Activated B cell treated with CpG ODN at 0.5 μM for 24 hours (primary cell): ENCODE data around the gene PNMA1. TPM values are rescaled to one million over a fixed set of nuclear protein-coding genes. Genes with fewer than 3 reads are reported as not detected.

Experiments used
- ATAC-seq: fragments of 200-7000 bp; cut with Tn5 transposase; one replicate; pipeline ENCODE4 v1.10.0; 2021; ENCODE audit warnings: low read depth, mild to moderate bottlenecking, moderate library complexity
- CTCF ChIA-PET: fragments of 350-600 bp; sonication (Branson Sonifier 250); formaldehyde crosslinking; loops from one replicate; lab custom pipeline; 2021; ENCODE audit warnings: antibody characterized with exemption; lab: Charles Lee
- POLR2A ChIA-PET: fragments of 350-600 bp; sonication (Branson Sonifier 250); formaldehyde crosslinking; loops from one replicate; lab custom pipeline; 2021; ENCODE audit warnings: antibody characterized with exemption; lab: Charles Lee
- DNase-seq: peaks from one replicate; pipeline ENCODE4 v3.0.0; 2022
- H3K27ac Mint-ChIP-seq: one replicate; pipeline ENCODE4 v1.8.0; 2020; ENCODE audit warnings: mixed read lengths
- H3K27me3 Mint-ChIP-seq: one replicate; pipeline ENCODE4 v1.8.0; 2021; ENCODE audit warnings: mixed read lengths
- H3K36me3 Mint-ChIP-seq: one replicate; pipeline ENCODE4 v1.8.0; 2021; ENCODE audit warnings: low read depth, mixed read lengths
- H3K4me1 Mint-ChIP-seq: one replicate; pipeline ENCODE4 v1.8.0; 2021; ENCODE audit warnings: mixed read lengths
- H3K4me3 Mint-ChIP-seq: one replicate; pipeline ENCODE4 v1.8.0; 2020; ENCODE audit warnings: mild to moderate bottlenecking, mixed read lengths
- H3K9me3 Mint-ChIP-seq: one replicate; pipeline ENCODE4 v1.8.0; 2020; ENCODE audit warnings: mixed read lengths
- CTCF ChIP-seq: fragments of 200-600 bp; IDR thresholded peaks from one replicate; pipeline ENCODE4 v1.8.0; 2022; ENCODE audit warnings: antibody characterized with exemption, mild to moderate bottlenecking
- intact Hi-C: fragments of 100-400 bp; cut with micrococcal nuclease; formaldehyde crosslinking; loops from one replicate; pipeline ENCODE4 v1.15.1; 2024
- total RNA-seq: library from RNA; stranded (reverse); gene quantifications from 2 replicates; pipeline ENCODE4 v1.2.3, GENCODE V29; 2022

The PNMA1 gene
- total RNA-seq, 1 donor from 2014 or later, result 22.2 TPM

GRCh38 chr14:73724696-73725095 lies 10.5 kb upstream of the PNMA1 start:
- intact Hi-C loops, result loop anchor here (5.0 kb wide), 2 partner anchors 163 to 228 kb away; partner anchors contain the start of genes COQ6, FAM161B and ZNF410
- no peak for TF ChIP-seq CTCF
- ChIA-PET POLR2A (interaction anchor here (1.1 kb wide), 1 partner anchor 128 kb away, joined by 3 read pairs; no protein-coding TSS in a partner anchor), CTCF (interaction anchor here (1.3 kb wide), 1 partner anchor 53 kb away, joined by 3 read pairs; no protein-coding TSS in a partner anchor)
- Mint-ChIP-seq H3K36me3 (peaks cover 92% of the 10 kb centered on the region), H3K9me3 (no peaks in the 10 kb centered on the region), H3K4me1 (peaks cover 12% of the 10 kb centered on the region), H3K4me3 (no peak overlapping the region), H3K27me3 (no peaks in the 10 kb centered on the region), H3K27ac (peak overlapping the region; percentile 63)
- ATAC-seq (no peak), DNase-seq (no peak)

- intact Hi-C loops, result no loop called here
- H3K4me1 Mint-ChIP-seq, result peaks cover 11% of the 10 kb centered on the region
- H3K4me3 Mint-ChIP-seq, result no peak overlapping the region
- POLR2A ChIA-PET, result interaction anchor here (0.6 kb wide), 2 partner anchors 88 to 294 kb away, joined by 4 to 5 read pairs; no protein-coding TSS in a partner anchor
- TF ChIP-seq CTCF, result no peak
- DNase-seq (no peak), ATAC-seq (no peak)
- H3K36me3 Mint-ChIP-seq, result peaks cover 91% of the 10 kb centered on the region
- H3K9me3 Mint-ChIP-seq, result no peaks in the 10 kb centered on the region
- CTCF ChIA-PET, result interaction anchor here (1.5 kb wide), 1 partner anchor 102 kb away, joined by 4 read pairs; no protein-coding TSS in a partner anchor
- H3K27me3 Mint-ChIP-seq, result no peaks in the 10 kb centered on the region
- H3K27ac Mint-ChIP-seq, result peak overlapping the region; percentile 30
Observed at GRCh38 chr14:73723797-73724661, 9.8 kb upstream of the PNMA1 start.

DNA sequence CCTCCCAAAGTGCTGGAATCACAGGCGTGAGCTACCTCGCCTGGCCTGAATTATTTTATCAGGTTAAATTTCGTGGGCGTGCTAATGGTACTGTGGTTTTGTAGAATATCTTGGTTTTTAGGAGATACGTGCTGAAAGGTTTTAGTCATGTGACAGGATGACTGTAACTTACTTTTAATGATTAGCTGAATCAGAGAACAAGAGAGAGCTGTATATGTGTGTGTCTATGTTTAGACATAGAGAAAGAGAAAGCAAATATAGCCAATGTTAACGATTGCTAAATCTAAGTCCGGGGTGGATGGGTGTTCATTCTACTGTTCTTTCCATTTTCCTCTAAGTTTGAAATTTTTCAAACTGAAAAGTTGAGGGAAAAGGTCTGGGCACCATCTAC lies 9.2 kb upstream of the PNMA1 start:
- H3K27ac Mint-ChIP-seq, result peak overlapping the region; percentile 28
- intact Hi-C loops, result no loop called here
- no peak overlapping the region for H3K4me3 Mint-ChIP-seq
- ChIA-PET POLR2A (interaction anchor here (0.6 to 1.1 kb wide), 3 partner anchors 35 to 295 kb away, joined by 3 to 5 read pairs (median 4); no protein-coding TSS in a partner anchor), CTCF (interaction anchor here (1.5 kb wide), 1 partner anchor 102 kb away, joined by 4 read pairs; no protein-coding TSS in a partner anchor)
- ATAC-seq, result no peak
- no peak for TF ChIP-seq CTCF
- no peak for DNase-seq
- peaks cover 86% of the 10 kb centered on the region for H3K36me3 Mint-ChIP-seq
- peaks cover 5% of the 10 kb centered on the region for H3K4me1 Mint-ChIP-seq
- H3K9me3 Mint-ChIP-seq, result no peaks in the 10 kb centered on the region
- H3K27me3 Mint-ChIP-seq, result no peaks in the 10 kb centered on the region

DNA sequence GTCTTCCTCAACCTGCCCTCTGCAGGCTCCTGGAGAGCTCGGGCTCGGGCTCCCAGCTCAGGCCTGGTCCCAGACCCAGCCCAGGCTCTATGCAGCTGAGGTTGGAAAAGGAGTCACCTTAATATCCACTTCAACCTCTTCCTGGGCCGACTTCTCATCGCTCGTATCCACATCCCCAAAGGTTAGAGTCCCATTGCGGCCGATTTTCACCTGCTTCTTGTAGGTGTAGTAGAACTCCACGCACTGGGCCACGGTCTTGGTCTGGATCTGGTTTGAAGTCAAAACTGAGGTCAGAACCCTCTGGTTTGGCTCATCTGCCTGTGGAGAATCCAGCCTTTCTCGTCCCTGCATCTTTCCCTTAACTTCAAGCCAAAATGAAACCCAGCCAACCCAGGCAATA lies 8.4 kb upstream of the PNMA1 start:
- no peaks in the 10 kb centered on the region for H3K27me3 Mint-ChIP-seq
- ChIA-PET CTCF (interaction anchor here (1.5 kb wide), 1 partner anchor 103 kb away, joined by 4 read pairs; no protein-coding TSS in a partner anchor), POLR2A (interaction anchor here (1.1 kb wide), 1 partner anchor 36 kb away, joined by 3 read pairs; no protein-coding TSS in a partner anchor)
- no peak for ATAC-seq
- H3K27ac Mint-ChIP-seq, result no peak overlapping the region
- DNase-seq, result no peak
- H3K36me3 Mint-ChIP-seq, result peaks cover 86% of the 10 kb centered on the region
- peaks cover 2% of the 10 kb centered on the region for H3K4me1 Mint-ChIP-seq
- H3K4me3 Mint-ChIP-seq, result no peak overlapping the region
- TF ChIP-seq CTCF, result no peak
- no peaks in the 10 kb centered on the region for H3K9me3 Mint-ChIP-seq
- intact Hi-C loops, result no loop called here
